Activated CD8-positive, alpha-beta memory T cell treated with anti-CD3 and anti-CD28 coated beads, Interleukin-2, amount 50 U/mL, for 4 hours (primary cell): ENCODE measurements around the gene CHMP3.
"Not testable (repeated sequence)": the region's sequence is repeated elsewhere in the genome, so short reads cannot be mapped to it uniquely, and the experiment has no call there.

Source experiments
- DNase-seq: peaks from one replicate; pipeline ENCODE4 v3.0.0-alpha.2; 2020

CHMP3 gene

DNA sequence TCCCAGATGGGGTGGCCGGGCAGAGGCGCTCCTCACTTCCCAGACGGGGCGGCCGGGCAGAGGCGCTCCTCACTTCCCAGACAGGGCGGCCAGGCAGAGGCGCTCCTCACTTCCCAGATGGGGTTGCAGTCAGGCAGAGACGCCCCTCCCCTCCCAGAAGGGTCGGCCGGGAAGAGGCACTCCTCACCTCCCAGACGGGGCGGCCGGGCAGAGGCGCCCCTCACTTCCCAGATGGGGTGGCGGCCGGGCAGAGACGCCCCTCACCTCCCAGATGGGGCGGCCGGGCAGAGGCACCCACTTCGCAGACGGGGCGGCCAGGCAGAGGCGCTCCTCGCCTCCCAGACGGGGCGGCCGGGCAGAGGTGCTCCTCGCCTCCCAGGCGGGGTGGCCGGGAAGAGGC is 13.8 kb downstream of the CHMP3 start:
- not testable (repeated sequence) for DNase-seq

DNA sequence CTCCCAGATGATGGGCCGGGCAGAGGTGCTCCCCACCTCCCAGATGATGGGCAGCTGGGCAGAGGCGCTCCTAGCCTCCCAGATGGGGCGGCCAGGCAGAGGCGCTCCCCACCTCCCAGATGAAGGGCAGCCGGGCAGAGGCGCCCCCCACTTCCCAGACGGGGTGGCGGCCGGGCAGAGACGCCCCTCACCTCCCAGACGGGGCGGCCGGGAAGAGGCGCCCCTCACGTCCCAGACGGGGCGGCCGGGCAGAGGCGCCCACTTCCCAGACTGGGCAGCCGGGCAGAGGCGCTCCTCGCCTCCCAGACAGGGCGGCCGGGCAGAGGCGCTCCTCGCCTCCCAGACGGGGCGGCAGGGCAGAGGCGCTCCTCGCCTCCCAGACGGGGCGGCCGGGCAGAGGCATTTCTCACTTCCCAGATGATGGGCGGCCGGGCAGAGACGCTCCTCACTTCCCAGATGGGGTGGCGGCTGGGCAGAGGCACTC is 14.3 kb downstream of the CHMP3 start:
- DNase-seq = not testable (repeated sequence)

GRCh38 chr2:86548165-86548912 is 14.9 kb downstream of the CHMP3 start:
- DNase-seq = not testable (repeated sequence)

DNA sequence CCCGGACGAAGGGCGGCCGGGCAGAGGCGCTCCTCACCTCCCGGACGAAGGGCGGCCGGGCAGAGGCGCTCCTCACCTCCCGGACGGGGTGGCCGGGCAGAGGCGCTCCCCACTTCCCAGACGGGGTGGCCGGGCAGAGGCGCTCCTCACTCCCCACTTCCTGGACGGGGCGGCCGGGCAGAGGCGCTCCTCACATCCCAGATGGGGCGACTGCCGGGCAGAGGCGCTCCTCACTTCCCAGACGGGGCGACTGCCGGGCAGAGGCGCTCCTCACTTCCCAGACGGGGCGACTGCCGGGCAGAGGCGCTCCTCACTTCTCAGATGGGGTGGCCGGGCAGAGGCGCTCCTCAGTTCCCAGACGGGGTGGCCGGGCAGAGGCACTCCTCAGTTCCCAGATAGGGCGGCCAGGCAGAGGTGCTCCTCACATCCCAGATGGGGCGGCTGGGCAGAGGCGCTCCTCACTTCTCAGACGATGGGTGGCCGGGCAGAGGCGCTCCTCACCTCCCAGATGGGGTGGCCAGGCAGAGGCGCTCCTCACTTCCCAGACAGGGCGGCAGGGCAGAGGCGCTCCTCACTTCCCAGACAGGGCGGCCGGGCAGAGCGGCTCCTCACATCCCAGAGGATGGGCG is 17.8 kb downstream of the CHMP3 start:
- DNase-seq = not testable (repeated sequence)

DNA sequence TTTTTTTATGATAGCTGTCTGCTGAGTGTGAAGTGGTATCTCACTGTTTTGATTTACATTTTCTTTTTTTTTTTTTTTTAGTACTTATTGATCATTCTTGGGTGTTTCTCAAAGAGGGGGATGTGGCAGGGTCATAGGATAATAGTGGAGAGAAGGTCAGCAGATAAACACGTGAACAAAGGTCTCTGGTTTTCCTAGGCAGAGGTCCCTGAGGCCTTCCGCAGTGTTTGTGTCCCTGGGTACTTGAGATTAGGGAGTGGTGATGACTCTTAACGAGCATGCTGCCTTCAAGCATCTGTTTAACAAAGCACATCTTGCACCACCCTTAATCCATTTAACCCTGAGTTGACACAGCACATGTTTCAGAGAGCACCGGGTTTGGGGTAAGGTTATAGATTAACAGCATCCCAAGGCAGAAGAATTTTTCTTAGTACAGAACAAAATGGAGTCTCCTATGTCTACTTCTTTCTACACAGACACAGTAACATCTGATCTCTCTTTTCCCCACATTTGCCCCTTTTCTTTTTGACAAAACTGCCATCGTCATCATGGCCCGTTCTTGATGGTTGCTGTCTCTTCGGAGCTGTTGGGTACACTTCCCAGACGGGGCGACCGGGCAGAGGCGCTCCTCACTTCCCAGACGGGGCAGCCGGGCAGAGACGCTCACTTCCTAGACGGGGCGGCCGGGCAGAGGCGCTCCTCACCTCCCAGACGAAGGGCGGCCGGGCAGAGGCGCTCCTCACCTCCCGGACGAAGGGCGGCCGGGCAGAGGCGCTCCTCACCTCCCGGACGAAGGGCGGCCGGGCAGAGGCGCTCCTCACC is 18.8 kb downstream of the CHMP3 start:
- not testable (repeated sequence) for DNase-seq

- no peak for DNase-seq
Observed at GRCh38 chr2:86543793-86544192, 19.4 kb downstream of the CHMP3 start.

GRCh38 chr2:86543335-86543734 is 19.9 kb downstream of the CHMP3 start:
- DNase-seq = no peak

GRCh38 chr2:86542814-86543213 is 20.4 kb downstream of the CHMP3 start:
- DNase-seq = no peak

- no peak for DNase-seq
Observed at GRCh38 chr2:86541334-86541733, 21.9 kb downstream of the CHMP3 start.

- DNase-seq = no peak
Observed at GRCh38 chr2:86533589-86533988, 29.7 kb downstream of the CHMP3 start.

DNA sequence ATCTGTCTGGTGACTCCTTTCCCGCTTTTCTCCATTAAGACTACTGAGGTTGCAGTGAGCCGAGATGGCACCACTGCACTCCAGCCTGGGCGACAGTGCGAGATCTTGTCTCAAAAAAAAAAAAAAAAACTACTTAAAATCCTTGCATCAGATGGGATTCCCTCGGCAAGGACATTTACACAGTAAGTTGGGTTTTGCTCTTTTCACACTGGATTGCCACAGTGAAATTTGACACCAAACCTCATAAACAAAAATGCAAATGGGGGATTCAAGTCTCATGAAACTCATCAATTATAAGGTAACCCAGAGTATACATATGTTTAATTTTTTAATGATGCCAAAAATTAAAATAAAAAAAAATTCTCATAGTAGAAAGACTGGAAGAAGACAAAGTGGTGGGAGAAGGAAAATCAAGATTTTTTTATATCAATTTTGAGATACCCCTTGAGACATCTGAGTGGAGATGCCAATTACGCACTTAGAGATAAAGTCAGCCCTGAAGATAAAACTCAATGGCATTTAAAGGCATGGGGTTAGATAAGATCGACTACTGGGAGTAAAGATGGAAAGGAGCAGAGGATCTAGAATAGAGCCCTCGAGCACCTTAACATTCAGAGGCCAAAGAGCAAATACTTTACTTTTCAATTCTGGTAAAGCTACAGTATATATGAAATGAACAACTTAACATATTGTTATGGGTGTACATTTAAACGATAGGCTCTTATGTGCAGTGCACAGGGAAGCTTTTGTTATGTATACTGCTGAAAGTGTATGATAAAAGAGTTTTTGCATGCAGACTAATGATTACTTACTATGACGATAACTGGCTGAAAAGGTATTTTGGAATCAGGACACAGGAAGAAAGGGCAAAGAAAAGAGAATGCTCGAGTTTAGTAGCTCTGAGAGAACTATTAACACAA is 37.6 kb downstream of the CHMP3 start:
- DNase-seq = no peak

GRCh38 chr2:86523491-86523890 is 39.8 kb downstream of the CHMP3 start:
- no peak for DNase-seq

- no peak for DNase-seq
Observed at GRCh38 chr2:86522711-86523110, 40.5 kb downstream of the CHMP3 start.

- DNase-seq = no peak
Observed at GRCh38 chr2:86521922-86522321, 41.3 kb downstream of the CHMP3 start.

- DNase-seq = no peak
Observed at GRCh38 chr2:86520153-86520552, 43.1 kb downstream of the CHMP3 start.

GRCh38 chr2:86519349-86519748 is 43.9 kb downstream of the CHMP3 start:
- DNase-seq = no peak

DNA sequence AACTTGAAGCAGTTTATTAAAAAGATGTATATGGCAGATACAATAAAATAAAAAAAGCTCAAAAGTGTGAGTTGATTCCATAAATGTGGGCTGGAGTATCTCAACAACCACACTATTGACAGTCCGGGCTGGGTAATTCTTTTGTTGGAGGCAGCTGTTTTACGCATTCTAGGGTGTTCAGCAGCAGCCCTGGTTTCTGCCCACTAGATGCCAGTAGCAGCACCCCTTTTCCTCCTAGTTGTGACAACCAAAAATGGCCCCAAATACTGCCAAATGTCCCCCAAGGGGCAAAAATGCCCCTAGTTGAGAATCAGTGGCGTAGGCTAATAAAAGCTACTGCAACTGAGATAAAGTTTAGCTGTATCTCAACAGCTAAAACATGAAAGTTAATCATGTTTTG is 44.8 kb downstream of the CHMP3 start:
- peak; percentile 35 for DNase-seq

DNA sequence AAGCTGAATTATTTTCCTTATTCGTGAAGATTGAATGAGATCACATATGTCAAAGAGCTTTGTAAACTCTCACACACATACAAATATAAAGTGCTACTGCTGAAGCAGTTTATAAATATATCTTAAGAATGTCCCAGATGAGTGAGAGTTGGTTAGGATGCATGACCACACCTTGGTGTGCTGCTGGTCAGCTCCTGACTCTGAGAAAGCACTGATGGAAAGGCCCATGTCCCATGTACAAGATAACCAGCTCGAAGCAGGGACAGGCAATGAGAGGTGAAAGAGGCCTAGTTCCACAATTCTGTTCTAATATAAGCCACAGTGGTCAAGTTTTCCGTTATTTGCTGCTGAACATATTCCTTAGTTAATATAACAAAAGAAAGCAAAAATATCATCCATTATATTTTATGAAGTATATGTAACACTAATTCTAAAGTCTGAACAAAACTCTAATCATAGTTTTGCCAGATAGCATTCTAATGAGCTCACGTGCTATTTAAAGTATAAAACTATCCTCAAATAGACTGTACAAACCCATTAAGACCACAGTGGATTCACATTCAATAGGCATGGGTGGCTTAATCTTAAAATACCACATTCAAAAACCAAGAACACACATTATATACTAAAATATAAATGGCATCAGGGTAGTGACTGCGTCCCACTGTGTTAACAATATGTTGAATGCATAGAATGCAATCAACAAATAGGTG is 49.1 kb downstream of the CHMP3 start:
- DNase-seq = no peak

- DNase-seq = no peak
Observed at GRCh38 chr2:86512892-86513291, 50.4 kb downstream of the CHMP3 start.

DNA sequence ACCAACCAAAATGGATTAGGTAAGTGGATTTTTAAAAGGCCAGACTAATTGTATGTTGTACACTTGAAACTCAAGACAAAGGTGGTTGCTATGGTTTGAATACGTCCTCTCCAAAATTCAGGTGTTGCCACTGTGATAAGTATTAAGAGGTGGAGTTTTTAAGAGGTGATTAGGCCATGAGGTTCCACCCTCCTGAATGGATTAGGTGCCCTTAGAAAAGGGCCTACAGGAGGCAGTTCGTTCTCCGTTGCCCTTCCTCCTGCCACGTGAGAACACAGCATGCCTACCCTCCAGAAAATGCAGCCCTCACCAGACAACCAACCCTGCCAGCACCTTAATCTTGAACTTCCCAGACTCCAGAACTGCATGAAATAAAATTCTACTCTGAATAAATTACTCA is 51.2 kb downstream of the CHMP3 start:
- no peak for DNase-seq

GRCh38 chr2:86510436-86510933 is 52.8 kb downstream of the CHMP3 start:
- DNase-seq = no peak

DNA sequence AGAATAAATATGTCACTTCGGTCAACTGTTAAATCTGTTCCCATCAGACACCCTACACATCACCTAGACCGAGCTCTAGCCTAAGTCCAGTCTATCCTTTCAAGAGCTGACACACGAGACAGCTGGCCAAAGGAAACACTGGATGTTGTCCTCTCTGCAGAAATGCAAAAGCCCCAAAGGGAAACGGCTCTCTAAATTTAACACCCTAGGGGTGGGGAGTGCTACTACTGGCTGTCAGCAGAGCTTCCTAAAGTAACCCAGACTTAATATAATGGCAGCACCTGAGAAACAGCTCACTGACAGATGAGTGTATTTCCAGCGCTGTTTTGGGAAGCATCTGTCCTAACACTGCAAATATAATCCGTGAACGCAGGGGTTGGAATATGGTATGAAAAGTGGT is 55.6 kb downstream of the CHMP3 start:
- no peak for DNase-seq
